GM23338 (cell line): Measurements from ENCODE around the gene OR51B2. TPM values are rescaled to one million over a fixed set of nuclear protein-coding genes. Genes with fewer than 3 reads are reported as not detected.

ENCODE experiments used
- ATAC-seq: fragments of 200-7000 bp; cut with Tn5 transposase; 3 replicates; pipeline ENCODE4 v1.9.1; 2020
- DNase-seq: peaks from one replicate; pipeline ENCODE4 v3.0.0-alpha.2; 2015; ENCODE audit warnings: low spot score
- H2AFZ ChIP-seq: fragments of 200-600 bp; sonication (generic); 2 replicates; pipeline ENCODE4 v1.8.0; 2016; ENCODE audit warnings: antibody characterized with exemption, mild to moderate bottlenecking, moderate library complexity
- H3F3A ChIP-seq: fragments of 200-600 bp; sonication (generic); replicated peaks from 2 replicates; pipeline ENCODE4 v1.8.0; 2017; ENCODE audit warnings: antibody characterized with exemption, mixed run types, low read depth
- H3K27ac ChIP-seq: fragments of 200-600 bp; sonication (generic); 2 replicates; pipeline ENCODE4 v1.6.1; 2016; ENCODE audit warnings: low read depth
- H3K27me3 ChIP-seq: fragments of 200-600 bp; sonication (generic); 2 replicates; pipeline ENCODE4 v1.8.0; 2016; ENCODE audit warnings: mild to moderate bottlenecking, mixed run types, moderate library complexity; ENCODE audit not compliant: insufficient read depth
- H3K36me3 ChIP-seq: fragments of 200-600 bp; sonication (generic); 2 replicates; pipeline ENCODE4 v1.8.0; 2016; ENCODE audit warnings: mild to moderate bottlenecking; ENCODE audit not compliant: insufficient read depth
- H3K4me1 ChIP-seq: fragments of 200-600 bp; sonication (generic); 2 replicates; pipeline ENCODE4 v1.8.0; 2016; ENCODE audit warnings: mild to moderate bottlenecking, moderate library complexity; ENCODE audit not compliant: insufficient read depth
- H3K4me2 ChIP-seq: fragments of 200-600 bp; sonication (generic); 2 replicates; pipeline ENCODE4 v1.7.1; 2017; ENCODE audit warnings: mixed run types
- H3K4me3 ChIP-seq: fragments of 200-600 bp; sonication (generic); 2 replicates; pipeline ENCODE4 v1.6.1; 2016; ENCODE audit warnings: mixed run types
- H3K79me2 ChIP-seq: fragments of 200-600 bp; sonication (generic); replicated peaks from 2 replicates; pipeline ENCODE4 v1.8.0; 2017; ENCODE audit warnings: mild to moderate bottlenecking; ENCODE audit not compliant: insufficient read depth
- H3K9me2 ChIP-seq: fragments of 200-600 bp; sonication (generic); 2 replicates; pipeline ENCODE4 v1.8.0; 2017; ENCODE audit not compliant: insufficient read depth
- H4K20me1 ChIP-seq: fragments of 200-600 bp; sonication (generic); replicated peaks from 2 replicates; pipeline ENCODE4 v1.8.0; 2017; ENCODE audit warnings: mild to moderate bottlenecking; ENCODE audit not compliant: insufficient read depth
- H3K27ac Mint-ChIP-seq: 2 replicates; pipeline ENCODE4 v1.8.0; 2020; ENCODE audit warnings: inconsistent platforms, mild to moderate bottlenecking, moderate library complexity, mixed read lengths
- H3K27me3 Mint-ChIP-seq: 3 replicates; pipeline ENCODE4 v1.8.0; 2022; ENCODE audit warnings: low read depth, mild to moderate bottlenecking, moderate library complexity, mixed read lengths, inconsistent platforms; ENCODE audit not compliant: insufficient read depth, poor library complexity
- H3K36me3 Mint-ChIP-seq: 3 replicates; pipeline ENCODE4 v1.8.0; 2021; ENCODE audit warnings: low read depth, mild to moderate bottlenecking, inconsistent platforms, moderate library complexity, mixed read lengths
- H3K4me1 Mint-ChIP-seq: 3 replicates; pipeline ENCODE4 v1.8.0; 2020; ENCODE audit warnings: mild to moderate bottlenecking, inconsistent platforms, mixed read lengths
- H3K4me3 Mint-ChIP-seq: 3 replicates; pipeline ENCODE4 v1.8.0; 2021; ENCODE audit warnings: moderate library complexity, mild to moderate bottlenecking, inconsistent platforms, mixed read lengths
- H3K9me3 Mint-ChIP-seq: 3 replicates; pipeline ENCODE4 v1.8.0; 2020; ENCODE audit warnings: moderate library complexity, mild to moderate bottlenecking, inconsistent platforms, mixed read lengths
- CREB1 ChIP-seq: fragments of 250-450 bp; sonication (Bioruptor Pico); IDR thresholded peaks from 2 replicates; pipeline ENCODE4 v1.5.0; 2020; ENCODE audit warnings: low read depth, mild to moderate bottlenecking, moderate library complexity
- CTCF ChIP-seq, 2 experiments: fragments of 200-600 bp in 1 of 2; sonication (generic) in 1 of 2; conservative IDR thresholded peaks; 2 replicates each; pipeline versions ENCODE4 v1.5.1 to v1.6.1; 2016 to 2017; ENCODE audit warnings: antibody characterized with exemption in 2 of 2, low read depth in 2 of 2, mild to moderate bottlenecking in 2 of 2, moderate library complexity in 1 of 2
- ETS1 ChIP-seq: IDR thresholded peaks from 2 replicates; pipeline ENCODE4 v1.6.1; 2016; ENCODE audit warnings: antibody characterized with exemption
- EZH2 ChIP-seq: fragments of 200-600 bp; sonication (generic); IDR thresholded peaks from one replicate; pipeline ENCODE4 v1.8.0; 2017; ENCODE audit warnings: antibody characterized with exemption, mild to moderate bottlenecking, low read depth; ENCODE audit not compliant: unreplicated experiment
- EZH2phosphoT487 ChIP-seq: fragments of 200-600 bp; sonication (generic); IDR thresholded peaks from one replicate; pipeline ENCODE4 v1.8.1; 2018; ENCODE audit warnings: antibody characterized with exemption; ENCODE audit not compliant: unreplicated experiment
- JUNB ChIP-seq: IDR thresholded peaks from one replicate; pipeline ENCODE4 v1.6.1; 2016; ENCODE audit warnings: antibody characterized with exemption; ENCODE audit not compliant: unreplicated experiment
- NANOG ChIP-seq: IDR thresholded peaks from 2 replicates; pipeline ENCODE4 v1.6.1; 2016; ENCODE audit warnings: antibody characterized with exemption, borderline replicate concordance
- POLR2AphosphoS5 ChIP-seq: IDR thresholded peaks from 2 replicates; pipeline ENCODE4 v1.6.1; 2016; ENCODE audit warnings: antibody characterized with exemption, low read depth
- REST ChIP-seq: IDR thresholded peaks from one replicate; pipeline ENCODE4 v1.6.1; 2018; ENCODE audit warnings: antibody characterized with exemption; ENCODE audit not compliant: unreplicated experiment
- STAT1 ChIP-seq: IDR thresholded peaks from one replicate; pipeline ENCODE4 v1.6.1; 2016; ENCODE audit warnings: antibody characterized with exemption; ENCODE audit not compliant: unreplicated experiment
- ZNF114 ChIP-seq: fragments of 250-450 bp; sonication (Bioruptor Pico); IDR thresholded peaks from 2 replicates; pipeline ENCODE4 v1.5.0; 2020; ENCODE audit warnings: mild to moderate bottlenecking, moderate library complexity
- ZNF331 ChIP-seq: fragments of 250-450 bp; sonication (Bioruptor Pico); IDR thresholded peaks from 2 replicates; pipeline ENCODE4 v1.5.0; 2020; ENCODE audit warnings: low read depth, mild to moderate bottlenecking, moderate library complexity
- ZNF462 ChIP-seq: fragments of 250-450 bp; sonication (Bioruptor Pico); IDR thresholded peaks from 2 replicates; pipeline ENCODE4 v1.5.0; 2020; ENCODE audit warnings: mild to moderate bottlenecking, moderate library complexity
- polyA plus RNA-seq: library from polyadenylated mRNA; unstranded; fragments of >200 nt; fragmentation: Nextera tagmentation; extraction: Ambion mirVana; gene quantifications from 2 replicates; pipeline ENCODE4 v1.2.1, GENCODE V29; 2016
- total RNA-seq: library from RNA; depleted of rRNA; stranded (reverse); fragments of >200 nt; shearing (Covaris generic); gene quantifications from 2 replicates; pipeline ENCODE4 v1.2.3, GENCODE V29; 2014

The OR51B2 gene
- total and polyA plus RNA-seq, 2 experiments from 2014 or later, result not detected

GRCh38 chr11:5293028-5293427 is 31.1 kb downstream of the OR51B2 start:
- Histone ChIP-seq H3K27ac (no peak overlapping the region), H3F3A (no peaks in the 10 kb centered on the region), H3K4me1 (no peaks in the 10 kb centered on the region), H3K79me2 (no peaks in the 10 kb centered on the region), H3K9me2 (no peaks in the 10 kb centered on the region), H4K20me1 (no peaks in the 10 kb centered on the region), H2AFZ (no peak overlapping the region), H3K4me3 (no peak overlapping the region), H3K36me3 (no peaks in the 10 kb centered on the region), H3K4me2 (no peak overlapping the region), H3K27me3 (no peaks in the 10 kb centered on the region)
- no peaks in the 10 kb centered on the region for H3K27me3 Mint-ChIP-seq
- H3K9me3 Mint-ChIP-seq, result no peaks in the 10 kb centered on the region
- 0 out of 3 replicates have a peak, but pooled peaks cover 3% of the 10 kb centered on the region for H3K4me1 Mint-ChIP-seq
- DNase-seq (no peak), ATAC-seq (no peak)
- H3K4me3 Mint-ChIP-seq, result no peak overlapping the region
- TF ChIP-seq REST (no peak), EZH2 (no peak), CTCF (conservative IDR thresholded peaks at IDR 0.05; ENCODE audit: low read depth in 2 of 2) (no peak), POLR2AphosphoS5 (no peak), ZNF331 (CRISPR knock-in tag) (no peak), JUNB (no peak), ETS1 (no peak), EZH2phosphoT487 (no peak), STAT1 (no peak), CREB1 (no peak), ZNF462 (no peak), NANOG (no peak), ZNF114 (CRISPR knock-in tag) (no peak)
- no peak overlapping the region for H3K27ac Mint-ChIP-seq
- H3K36me3 Mint-ChIP-seq, result no peaks in the 10 kb centered on the region; the same call in 2 of the 3 replicates
